ENCODE results near the gene TWF2.

- no peak for TF ChIP-seq POLR2A (IDR thresholded peaks at IDR 0.05)
- TF ChIP-seq, protein P1, sequence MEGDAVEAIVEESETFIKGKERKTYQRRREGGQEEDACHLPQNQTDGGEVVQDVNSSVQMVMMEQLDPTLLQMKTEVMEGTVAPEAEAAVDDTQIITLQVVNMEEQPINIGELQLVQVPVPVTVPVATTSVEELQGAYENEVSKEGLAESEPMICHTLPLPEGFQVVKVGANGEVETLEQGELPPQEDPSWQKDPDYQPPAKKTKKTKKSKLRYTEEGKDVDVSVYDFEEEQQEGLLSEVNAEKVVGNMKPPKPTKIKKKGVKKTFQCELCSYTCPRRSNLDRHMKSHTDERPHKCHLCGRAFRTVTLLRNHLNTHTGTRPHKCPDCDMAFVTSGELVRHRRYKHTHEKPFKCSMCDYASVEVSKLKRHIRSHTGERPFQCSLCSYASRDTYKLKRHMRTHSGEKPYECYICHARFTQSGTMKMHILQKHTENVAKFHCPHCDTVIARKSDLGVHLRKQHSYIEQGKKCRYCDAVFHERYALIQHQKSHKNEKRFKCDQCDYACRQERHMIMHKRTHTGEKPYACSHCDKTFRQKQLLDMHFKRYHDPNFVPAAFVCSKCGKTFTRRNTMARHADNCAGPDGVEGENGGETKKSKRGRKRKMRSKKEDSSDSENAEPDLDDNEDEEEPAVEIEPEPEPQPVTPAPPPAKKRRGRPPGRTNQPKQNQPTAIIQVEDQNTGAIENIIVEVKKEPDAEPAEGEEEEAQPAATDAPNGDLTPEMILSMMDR (IDR thresholded peaks at IDR 0.05): no peak
Measured at GRCh38 chr3:52240886-52241370, 2.0 kb upstream of the TWF2 start.

Data from tibial nerve (tissue), 3 donors.